GM18507 (cell line): ENCODE data around the gene RETSAT.
A peak's percentile ranks its signal among the peaks of the same experiment; 100 is the strongest.
"Not testable (repeated sequence)": the region's sequence is repeated elsewhere in the genome, so short reads cannot be mapped to it uniquely, and the experiment has no call there.

Experiments
- DNase-seq: peaks from one replicate; pipeline ENCODE4 v3.0.0; 2011; ENCODE audit warnings: low read depth; ENCODE audit not compliant: insufficient read length; ENCODE audit errors: extremely low spot score
- FAIRE-seq: peaks from 2 replicates; lab custom pipeline; 2011; peaks lifted over from hg19 to GRCh38; lab: Jason Lieb, UNC

Gene RETSAT

GRCh38 chr2:85341269-85342029, 12.9 kb downstream of the RETSAT start:
- FAIRE-seq, result no peak
- no peak for DNase-seq

- DNase-seq (no peak), FAIRE-seq (no peak)
Measured at GRCh38 chr2:85340034-85340892, 14.1 kb downstream of the RETSAT start.

- FAIRE-seq (no peak), DNase-seq (no peak)
Measured at GRCh38 chr2:85334928-85335327, 19.4 kb downstream of the RETSAT start.

GRCh38 chr2:85333877-85334276, 20.5 kb downstream of the RETSAT start:
- DNase-seq, FAIRE-seq: not testable (repeated sequence)

- FAIRE-seq (no peak), DNase-seq (no peak)
Measured at GRCh38 chr2:85330839-85331636, 23.3 kb downstream of the RETSAT start.

GRCh38 chr2:85329701-85330100, 24.6 kb downstream of the RETSAT start:
- DNase-seq, FAIRE-seq: not testable (repeated sequence)

GRCh38 chr2:85329181-85329651, 25.1 kb downstream of the RETSAT start:
- DNase-seq, result no peak
- no peak for FAIRE-seq

- DNase-seq, result peak; percentile 97
- FAIRE-seq, result peak; percentile 79
Measured at GRCh38 chr2:85327822-85328617, 26.3 kb downstream of the RETSAT start, which contains the start of gene TGOLN2. TGOLN2 (minus strand) TSS chr2:85327989; CDS start chr2:85327962, 27 bp downstream.

GRCh38 chr2:85327160-85327821, 27.0 kb downstream of the RETSAT start:
- DNase-seq, result no peak
- FAIRE-seq, result no peak

- peak; percentile 69 for FAIRE-seq
- peak; percentile 33 for DNase-seq
Measured at GRCh38 chr2:85326406-85327159, 27.7 kb downstream of the RETSAT start.

GRCh38 chr2:85325466-85325811, 28.9 kb downstream of the RETSAT start:
- DNase-seq (no peak), FAIRE-seq (no peak)

- no peak for DNase-seq
- FAIRE-seq, result no peak
Measured at GRCh38 chr2:85324639-85325465, 29.5 kb downstream of the RETSAT start.

GRCh38 chr2:85323988-85324367, 30.4 kb downstream of the RETSAT start:
- not testable (repeated sequence) for FAIRE-seq, DNase-seq

GRCh38 chr2:85323351-85323987, 30.9 kb downstream of the RETSAT start:
- no peak for DNase-seq
- FAIRE-seq, result no peak

GRCh38 chr2:85319796-85320195, 34.5 kb downstream of the RETSAT start:
- no peak for FAIRE-seq

GRCh38 chr2:85318222-85319074, 35.9 kb downstream of the RETSAT start:
- DNase-seq (no peak), FAIRE-seq (no peak)

More at GRCh38 chr2:85319796-85320195, 34.5 kb downstream of the RETSAT start:
- DNase-seq, result no peak
